Skeletal muscle cell (primary cell): ENCODE results near the gene C2CD4C.
A peak's percentile ranks its signal among the peaks of the same experiment; 100 is the strongest.
"Not testable (repeated sequence)": the region's sequence is repeated elsewhere in the genome, so short reads cannot be mapped to it uniquely, and the experiment has no call there.

Experiments
- DNase-seq: peaks from one replicate; pipeline ENCODE4 v3.0.0-alpha.2; 2010; ENCODE audit warnings: low read depth
- H3K4me3 ChIP-seq: 2 replicates; pipeline ENCODE4 v1.5.1; 2011; ENCODE audit warnings: low read depth, mild to moderate bottlenecking, control low read depth, low read length, moderate library complexity

C2CD4C gene

GRCh38 chr19:372306-372890 is 36.5 kb downstream of the C2CD4C start:
- no peak overlapping the region for H3K4me3 ChIP-seq
- DNase-seq, result peak; percentile 23

GRCh38 chr19:371501-372168 is 37.3 kb downstream of the C2CD4C start:
- no peak overlapping the region for H3K4me3 ChIP-seq
- DNase-seq, result no peak

- DNase-seq, result no peak
- no peak overlapping the region for H3K4me3 ChIP-seq
These were observed 38.2 kb downstream of the C2CD4C start for GRCh38 chr19:370641-371330.

- no peak overlapping the region for H3K4me3 ChIP-seq
- no peak for DNase-seq
These were observed 39.1 kb downstream of the C2CD4C start for GRCh38 chr19:369876-370275.

GRCh38 chr19:369256-369655 is 39.7 kb downstream of the C2CD4C start:
- H3K4me3 ChIP-seq, result no peak overlapping the region
- DNase-seq, result no peak

- DNase-seq, result no peak
- H3K4me3 ChIP-seq, result no peak overlapping the region
These were observed 40.3 kb downstream of the C2CD4C start for GRCh38 chr19:368630-369024.

- H3K4me3 ChIP-seq, result no peak overlapping the region
- no peak for DNase-seq
These were observed 40.9 kb downstream of the C2CD4C start for GRCh38 chr19:367963-368629.

- no peak for DNase-seq
- H3K4me3 ChIP-seq, result no peak overlapping the region
These were observed 41.4 kb downstream of the C2CD4C start for GRCh38 chr19:367561-367960.

GRCh38 chr19:366951-367350 is 42.0 kb downstream of the C2CD4C start:
- no peak overlapping the region for H3K4me3 ChIP-seq
- DNase-seq, result no peak

- no peak for DNase-seq
- H3K4me3 ChIP-seq, result no peak overlapping the region
These were observed 42.7 kb downstream of the C2CD4C start for GRCh38 chr19:366205-366783.

GRCh38 chr19:364496-365287 is 44.3 kb downstream of the C2CD4C start:
- no peak for DNase-seq
- H3K4me3 ChIP-seq, result no peak overlapping the region

- DNase-seq, result no peak
- H3K4me3 ChIP-seq, result no peak overlapping the region
These were observed 46.3 kb downstream of the C2CD4C start for GRCh38 chr19:362683-363082.

- DNase-seq, result no peak
- no peak overlapping the region for H3K4me3 ChIP-seq
These were observed 46.8 kb downstream of the C2CD4C start for GRCh38 chr19:362154-362553.

- H3K4me3 ChIP-seq, result no peak overlapping the region
- DNase-seq, result no peak
These were observed 49.4 kb downstream of the C2CD4C start for GRCh38 chr19:359653-359925.

GRCh38 chr19:355536-355935 is 53.4 kb downstream of the C2CD4C start:
- not testable (repeated sequence) for H3K4me3 ChIP-seq, DNase-seq
